GM23338 (cell line): ENCODE data around the gene ERMARD. TPM values are rescaled to one million over a fixed set of nuclear protein-coding genes. Genes with fewer than 3 reads are reported as not detected.

Experiments
- ATAC-seq: fragments of 200-7000 bp; cut with Tn5 transposase; 3 replicates; pipeline ENCODE4 v1.9.1; 2020
- DNase-seq: peaks from one replicate; pipeline ENCODE4 v3.0.0-alpha.2; 2015; ENCODE audit warnings: low spot score
- H2AFZ ChIP-seq: fragments of 200-600 bp; sonication (generic); 2 replicates; pipeline ENCODE4 v1.8.0; 2016; ENCODE audit warnings: antibody characterized with exemption, mild to moderate bottlenecking, moderate library complexity
- H3F3A ChIP-seq: fragments of 200-600 bp; sonication (generic); replicated peaks from 2 replicates; pipeline ENCODE4 v1.8.0; 2017; ENCODE audit warnings: antibody characterized with exemption, mixed run types, low read depth
- H3K27ac ChIP-seq: fragments of 200-600 bp; sonication (generic); 2 replicates; pipeline ENCODE4 v1.6.1; 2016; ENCODE audit warnings: low read depth
- H3K27me3 ChIP-seq: fragments of 200-600 bp; sonication (generic); 2 replicates; pipeline ENCODE4 v1.8.0; 2016; ENCODE audit warnings: mild to moderate bottlenecking, mixed run types, moderate library complexity; ENCODE audit not compliant: insufficient read depth
- H3K36me3 ChIP-seq: fragments of 200-600 bp; sonication (generic); 2 replicates; pipeline ENCODE4 v1.8.0; 2016; ENCODE audit warnings: mild to moderate bottlenecking; ENCODE audit not compliant: insufficient read depth
- H3K4me1 ChIP-seq: fragments of 200-600 bp; sonication (generic); 2 replicates; pipeline ENCODE4 v1.8.0; 2016; ENCODE audit warnings: mild to moderate bottlenecking, moderate library complexity; ENCODE audit not compliant: insufficient read depth
- H3K4me2 ChIP-seq: fragments of 200-600 bp; sonication (generic); 2 replicates; pipeline ENCODE4 v1.7.1; 2017; ENCODE audit warnings: mixed run types
- H3K4me3 ChIP-seq: fragments of 200-600 bp; sonication (generic); 2 replicates; pipeline ENCODE4 v1.6.1; 2016; ENCODE audit warnings: mixed run types
- H3K79me2 ChIP-seq: fragments of 200-600 bp; sonication (generic); replicated peaks from 2 replicates; pipeline ENCODE4 v1.8.0; 2017; ENCODE audit warnings: mild to moderate bottlenecking; ENCODE audit not compliant: insufficient read depth
- H3K9me2 ChIP-seq: fragments of 200-600 bp; sonication (generic); 2 replicates; pipeline ENCODE4 v1.8.0; 2017; ENCODE audit not compliant: insufficient read depth
- H4K20me1 ChIP-seq: fragments of 200-600 bp; sonication (generic); replicated peaks from 2 replicates; pipeline ENCODE4 v1.8.0; 2017; ENCODE audit warnings: mild to moderate bottlenecking; ENCODE audit not compliant: insufficient read depth
- H3K27ac Mint-ChIP-seq: 2 replicates; pipeline ENCODE4 v1.8.0; 2020; ENCODE audit warnings: inconsistent platforms, mild to moderate bottlenecking, moderate library complexity, mixed read lengths
- H3K27me3 Mint-ChIP-seq: 3 replicates; pipeline ENCODE4 v1.8.0; 2022; ENCODE audit warnings: low read depth, mild to moderate bottlenecking, moderate library complexity, mixed read lengths, inconsistent platforms; ENCODE audit not compliant: insufficient read depth, poor library complexity
- H3K36me3 Mint-ChIP-seq: 3 replicates; pipeline ENCODE4 v1.8.0; 2021; ENCODE audit warnings: low read depth, mild to moderate bottlenecking, inconsistent platforms, moderate library complexity, mixed read lengths
- H3K4me1 Mint-ChIP-seq: 3 replicates; pipeline ENCODE4 v1.8.0; 2020; ENCODE audit warnings: mild to moderate bottlenecking, inconsistent platforms, mixed read lengths
- H3K4me3 Mint-ChIP-seq: 3 replicates; pipeline ENCODE4 v1.8.0; 2021; ENCODE audit warnings: moderate library complexity, mild to moderate bottlenecking, inconsistent platforms, mixed read lengths
- H3K9me3 Mint-ChIP-seq: 3 replicates; pipeline ENCODE4 v1.8.0; 2020; ENCODE audit warnings: moderate library complexity, mild to moderate bottlenecking, inconsistent platforms, mixed read lengths
- CREB1 ChIP-seq: fragments of 250-450 bp; sonication (Bioruptor Pico); IDR thresholded peaks from 2 replicates; pipeline ENCODE4 v1.5.0; 2020; ENCODE audit warnings: low read depth, mild to moderate bottlenecking, moderate library complexity
- CTCF ChIP-seq, 2 experiments: fragments of 200-600 bp in 1 of 2; sonication (generic) in 1 of 2; conservative IDR thresholded peaks; 2 replicates each; pipeline versions ENCODE4 v1.5.1 to v1.6.1; 2016 to 2017; ENCODE audit warnings: antibody characterized with exemption in 2 of 2, low read depth in 2 of 2, mild to moderate bottlenecking in 2 of 2, moderate library complexity in 1 of 2
- ETS1 ChIP-seq: IDR thresholded peaks from 2 replicates; pipeline ENCODE4 v1.6.1; 2016; ENCODE audit warnings: antibody characterized with exemption
- EZH2 ChIP-seq: fragments of 200-600 bp; sonication (generic); IDR thresholded peaks from one replicate; pipeline ENCODE4 v1.8.0; 2017; ENCODE audit warnings: antibody characterized with exemption, mild to moderate bottlenecking, low read depth; ENCODE audit not compliant: unreplicated experiment
- EZH2phosphoT487 ChIP-seq: fragments of 200-600 bp; sonication (generic); IDR thresholded peaks from one replicate; pipeline ENCODE4 v1.8.1; 2018; ENCODE audit warnings: antibody characterized with exemption; ENCODE audit not compliant: unreplicated experiment
- JUNB ChIP-seq: IDR thresholded peaks from one replicate; pipeline ENCODE4 v1.6.1; 2016; ENCODE audit warnings: antibody characterized with exemption; ENCODE audit not compliant: unreplicated experiment
- NANOG ChIP-seq: IDR thresholded peaks from 2 replicates; pipeline ENCODE4 v1.6.1; 2016; ENCODE audit warnings: antibody characterized with exemption, borderline replicate concordance
- POLR2AphosphoS5 ChIP-seq: IDR thresholded peaks from 2 replicates; pipeline ENCODE4 v1.6.1; 2016; ENCODE audit warnings: antibody characterized with exemption, low read depth
- REST ChIP-seq: IDR thresholded peaks from one replicate; pipeline ENCODE4 v1.6.1; 2018; ENCODE audit warnings: antibody characterized with exemption; ENCODE audit not compliant: unreplicated experiment
- STAT1 ChIP-seq: IDR thresholded peaks from one replicate; pipeline ENCODE4 v1.6.1; 2016; ENCODE audit warnings: antibody characterized with exemption; ENCODE audit not compliant: unreplicated experiment
- ZNF114 ChIP-seq: fragments of 250-450 bp; sonication (Bioruptor Pico); IDR thresholded peaks from 2 replicates; pipeline ENCODE4 v1.5.0; 2020; ENCODE audit warnings: mild to moderate bottlenecking, moderate library complexity
- ZNF331 ChIP-seq: fragments of 250-450 bp; sonication (Bioruptor Pico); IDR thresholded peaks from 2 replicates; pipeline ENCODE4 v1.5.0; 2020; ENCODE audit warnings: low read depth, mild to moderate bottlenecking, moderate library complexity
- ZNF462 ChIP-seq: fragments of 250-450 bp; sonication (Bioruptor Pico); IDR thresholded peaks from 2 replicates; pipeline ENCODE4 v1.5.0; 2020; ENCODE audit warnings: mild to moderate bottlenecking, moderate library complexity
- polyA plus RNA-seq: library from polyadenylated mRNA; unstranded; fragments of >200 nt; fragmentation: Nextera tagmentation; extraction: Ambion mirVana; gene quantifications from 2 replicates; pipeline ENCODE4 v1.2.1, GENCODE V29; 2016
- total RNA-seq: library from RNA; depleted of rRNA; stranded (reverse); fragments of >200 nt; shearing (Covaris generic); gene quantifications from 2 replicates; pipeline ENCODE4 v1.2.3, GENCODE V29; 2014

Gene ERMARD
- total and polyA plus RNA-seq, 2 experiments from 2014 or later: 7.6 to 8.6 TPM

GRCh38 chr6:169811072-169811471, 59.6 kb downstream of the ERMARD start:
- H3K36me3 ChIP-seq: no peaks in the 10 kb centered on the region
- ATAC-seq (no peak), DNase-seq (no peak)
- H3K27ac ChIP-seq: no peak overlapping the region
- H3K79me2 ChIP-seq: no peaks in the 10 kb centered on the region
- no peaks in the 10 kb centered on the region for H3F3A ChIP-seq
- no peak overlapping the region for H3K27ac Mint-ChIP-seq
- H3K4me3 ChIP-seq: no peak overlapping the region
- 0 out of 2 replicates have a peak overlapping the region, but pooled peaks have one; percentile 87 for H2AFZ ChIP-seq
- no peaks in the 10 kb centered on the region for H4K20me1 ChIP-seq
- peaks cover 7% of the 10 kb centered on the region; the same call in 1 of the 2 replicates for H3K4me1 ChIP-seq
- no peaks in the 10 kb centered on the region for H3K27me3 ChIP-seq
- TF ChIP-seq POLR2AphosphoS5 (no peak), ZNF462 (CRISPR knock-in tag) (no peak), STAT1 (no peak), REST (no peak), ZNF331 (CRISPR knock-in tag) (no peak), NANOG (no peak), EZH2 (no peak), EZH2phosphoT487 (no peak), ETS1 (no peak), CREB1 (CRISPR knock-in tag) (no peak), JUNB (no peak), ZNF114 (CRISPR knock-in tag) (no peak), CTCF (conservative IDR thresholded peaks at IDR 0.05; ENCODE audit: low read depth in 2 of 2) (no peak)
- no peak overlapping the region for H3K4me3 Mint-ChIP-seq
- H3K36me3 Mint-ChIP-seq: peaks cover 8% of the 10 kb centered on the region; the same call in 2 of the 3 replicates
- H3K4me1 Mint-ChIP-seq: peaks cover 9% of the 10 kb centered on the region
- H3K9me3 Mint-ChIP-seq: peaks cover 12% of the 10 kb centered on the region
- H3K9me2 ChIP-seq: no peaks in the 10 kb centered on the region
- H3K4me2 ChIP-seq: no peak overlapping the region
- H3K27me3 Mint-ChIP-seq: peaks cover 13% of the 10 kb centered on the region
